Esophagus muscularis mucosa (tissue), 3 donors: ENCODE data around the gene DDIT4L.

Experiments used
- CTCF ChIP-seq, 3 experiments: fragments of 200-600 bp in 2 of 3; fragments of 450-650 bp in 1 of 3; sonication (generic) in 2 of 3; IDR thresholded peaks; one replicate each; pipeline ENCODE4 v1.5.1; 2017 to 2019; ENCODE audit warnings: antibody characterized with exemption in 3 of 3, mild to moderate bottlenecking in 2 of 3, moderate library complexity in 1 of 3
- POLR2AphosphoS5 ChIP-seq, 2 donors: sonication (generic); formaldehyde crosslinking; IDR thresholded peaks; one replicate each; pipeline ENCODE4 v1.6.1; 2017; ENCODE audit warnings: antibody characterized with exemption in 2 of 2

GRCh38 chr4:100184787-100185186 is 5.5 kb downstream of the DDIT4L start:
- TF ChIP-seq CTCF (IDR thresholded peaks at IDR 0.05), result no peak
- TF ChIP-seq POLR2AphosphoS5 (IDR thresholded peaks at IDR 0.05), result no peak
